ENCODE data around the gene APOL4.
"Not testable (repeated sequence)": the region's sequence is repeated elsewhere in the genome, so short reads cannot be mapped to it uniquely, and the experiment has no call there.

APOL4 gene

GRCh38 chr22:36238373-36239149 is 37.0 kb upstream of the APOL4 start:
- H3K79me2 ChIP-seq (ENCODE audit: control insufficient read depth, insufficient read depth, low read length, unreplicated experiment) = peaks cover 46% of the 10 kb centered on the region
- H3K27ac ChIP-seq (ENCODE audit: low read depth, low read length) = peak overlapping the region; percentile 83
- H3K4me1 ChIP-seq (ENCODE audit: control insufficient read depth, insufficient read depth, low read length, unreplicated experiment) = peaks cover 25% of the 10 kb centered on the region
- peaks cover 13% of the 10 kb centered on the region for H3K36me3 ChIP-seq (ENCODE audit: insufficient read depth, low read length)
- H2AFZ ChIP-seq (ENCODE audit: low read length, unreplicated experiment) = no peak overlapping the region
- H3K4me3 ChIP-seq (ENCODE audit: low read depth, low read length) = peak overlapping the region; percentile 83
- no peaks in the 10 kb centered on the region for H3K27me3 ChIP-seq (ENCODE audit: insufficient read depth, low read length)

GRCh38 chr22:36237462-36238372 is 36.1 kb upstream of the APOL4 start:
- H3K4me3 ChIP-seq (ENCODE audit: low read depth, low read length) = peak overlapping the region; percentile 83
- peaks cover 46% of the 10 kb centered on the region for H3K79me2 ChIP-seq (ENCODE audit: control insufficient read depth, insufficient read depth, low read length, unreplicated experiment)
- peaks cover 25% of the 10 kb centered on the region for H3K4me1 ChIP-seq (ENCODE audit: control insufficient read depth, insufficient read depth, low read length, unreplicated experiment)
- no peaks in the 10 kb centered on the region for H3K27me3 ChIP-seq (ENCODE audit: insufficient read depth, low read length)
- H3K27ac ChIP-seq (ENCODE audit: low read depth, low read length) = peak overlapping the region; percentile 83
- peaks cover 13% of the 10 kb centered on the region for H3K36me3 ChIP-seq (ENCODE audit: insufficient read depth, low read length)
- H2AFZ ChIP-seq (ENCODE audit: low read length, unreplicated experiment) = no peak overlapping the region

GRCh38 chr22:36236388-36237319 is 35.0 kb upstream of the APOL4 start:
- H3K36me3 ChIP-seq (ENCODE audit: insufficient read depth, low read length) = peaks cover 13% of the 10 kb centered on the region

GRCh38 chr22:36235585-36235984 is 34.0 kb upstream of the APOL4 start:
- Histone ChIP-seq H3K36me3 (ENCODE audit: insufficient read depth, low read length) (peaks cover 13% of the 10 kb centered on the region), H2AFZ (ENCODE audit: low read length, unreplicated experiment) (no peak overlapping the region), H3K79me2 (ENCODE audit: control insufficient read depth, insufficient read depth, low read length, unreplicated experiment) (peaks cover 46% of the 10 kb centered on the region), H3K27me3 (ENCODE audit: insufficient read depth, low read length) (no peaks in the 10 kb centered on the region), H3K4me1 (ENCODE audit: control insufficient read depth, insufficient read depth, low read length, unreplicated experiment) (peaks cover 25% of the 10 kb centered on the region), H3K27ac (ENCODE audit: low read depth, low read length) (no peak overlapping the region), H3K4me3 (ENCODE audit: low read depth, low read length) (peak overlapping the region; percentile 45)

More at GRCh38 chr22:36236388-36237319, 35.0 kb upstream of the APOL4 start:
- no peak overlapping the region for H3K27ac ChIP-seq (ENCODE audit: low read depth, low read length)
- H3K4me1 ChIP-seq (ENCODE audit: control insufficient read depth, insufficient read depth, low read length, unreplicated experiment) = peaks cover 25% of the 10 kb centered on the region
- H3K27me3 ChIP-seq (ENCODE audit: insufficient read depth, low read length) = no peaks in the 10 kb centered on the region
- H2AFZ ChIP-seq (ENCODE audit: low read length, unreplicated experiment) = no peak overlapping the region
- peaks cover 46% of the 10 kb centered on the region for H3K79me2 ChIP-seq (ENCODE audit: control insufficient read depth, insufficient read depth, low read length, unreplicated experiment)
- peak overlapping the region; percentile 83 for H3K4me3 ChIP-seq (ENCODE audit: low read depth, low read length)

GRCh38 chr22:36234919-36235318 is 33.3 kb upstream of the APOL4 start:
- H3K4me3 ChIP-seq (ENCODE audit: low read depth, low read length) = no peak overlapping the region
- H3K4me1 ChIP-seq (ENCODE audit: control insufficient read depth, insufficient read depth, low read length, unreplicated experiment) = peaks cover 22% of the 10 kb centered on the region
- no peaks in the 10 kb centered on the region for H3K27me3 ChIP-seq (ENCODE audit: insufficient read depth, low read length)
- peaks cover 46% of the 10 kb centered on the region for H3K79me2 ChIP-seq (ENCODE audit: control insufficient read depth, insufficient read depth, low read length, unreplicated experiment)
- H3K27ac ChIP-seq (ENCODE audit: low read depth, low read length) = no peak overlapping the region
- H2AFZ ChIP-seq (ENCODE audit: low read length, unreplicated experiment) = no peak overlapping the region
- peaks cover 13% of the 10 kb centered on the region for H3K36me3 ChIP-seq (ENCODE audit: insufficient read depth, low read length)

- peaks cover 46% of the 10 kb centered on the region for H3K79me2 ChIP-seq (ENCODE audit: control insufficient read depth, insufficient read depth, low read length, unreplicated experiment)
- H3K27me3 ChIP-seq (ENCODE audit: insufficient read depth, low read length) = no peaks in the 10 kb centered on the region
- no peak overlapping the region for H2AFZ ChIP-seq (ENCODE audit: low read length, unreplicated experiment)
- H3K27ac ChIP-seq (ENCODE audit: low read depth, low read length) = no peak overlapping the region
- no peak overlapping the region for H3K4me3 ChIP-seq (ENCODE audit: low read depth, low read length)
- peaks cover 13% of the 10 kb centered on the region for H3K36me3 ChIP-seq (ENCODE audit: insufficient read depth, low read length)
- peaks cover 18% of the 10 kb centered on the region for H3K4me1 ChIP-seq (ENCODE audit: control insufficient read depth, insufficient read depth, low read length, unreplicated experiment)
These were observed 32.6 kb upstream of the APOL4 start for GRCh38 chr22:36234213-36234612.

GRCh38 chr22:36233796-36234195 is 32.2 kb upstream of the APOL4 start:
- peaks cover 13% of the 10 kb centered on the region for H3K36me3 ChIP-seq (ENCODE audit: insufficient read depth, low read length)
- H3K4me1 ChIP-seq (ENCODE audit: control insufficient read depth, insufficient read depth, low read length, unreplicated experiment) = peaks cover 18% of the 10 kb centered on the region
- no peak overlapping the region for H3K4me3 ChIP-seq (ENCODE audit: low read depth, low read length)
- peaks cover 44% of the 10 kb centered on the region for H3K79me2 ChIP-seq (ENCODE audit: control insufficient read depth, insufficient read depth, low read length, unreplicated experiment)
- H3K27ac ChIP-seq (ENCODE audit: low read depth, low read length) = no peak overlapping the region
- no peak overlapping the region for H2AFZ ChIP-seq (ENCODE audit: low read length, unreplicated experiment)
- no peaks in the 10 kb centered on the region for H3K27me3 ChIP-seq (ENCODE audit: insufficient read depth, low read length)

- peaks cover 18% of the 10 kb centered on the region for H3K4me1 ChIP-seq (ENCODE audit: control insufficient read depth, insufficient read depth, low read length, unreplicated experiment)
- no peak overlapping the region for H3K27ac ChIP-seq (ENCODE audit: low read depth, low read length)
- H3K79me2 ChIP-seq (ENCODE audit: control insufficient read depth, insufficient read depth, low read length, unreplicated experiment) = peaks cover 35% of the 10 kb centered on the region
- no peak overlapping the region for H3K4me3 ChIP-seq (ENCODE audit: low read depth, low read length)
- peaks cover 13% of the 10 kb centered on the region for H3K36me3 ChIP-seq (ENCODE audit: insufficient read depth, low read length)
- H2AFZ ChIP-seq (ENCODE audit: low read length, unreplicated experiment) = no peak overlapping the region
- no peaks in the 10 kb centered on the region for H3K27me3 ChIP-seq (ENCODE audit: insufficient read depth, low read length)
These were observed 31.2 kb upstream of the APOL4 start for GRCh38 chr22:36232715-36233401.

GRCh38 chr22:36231051-36231450 is 29.4 kb upstream of the APOL4 start:
- Histone ChIP-seq H3K4me1 (ENCODE audit: control insufficient read depth, insufficient read depth, low read length, unreplicated experiment) (peaks cover 12% of the 10 kb centered on the region), H3K79me2 (ENCODE audit: control insufficient read depth, insufficient read depth, low read length, unreplicated experiment) (peaks cover 17% of the 10 kb centered on the region)
- not testable (repeated sequence) for H3K4me3 ChIP-seq (ENCODE audit: low read depth, low read length); H3K27ac ChIP-seq (ENCODE audit: low read depth, low read length); H2AFZ ChIP-seq (ENCODE audit: low read length, unreplicated experiment); H3K36me3 ChIP-seq (ENCODE audit: insufficient read depth, low read length); H3K27me3 ChIP-seq (ENCODE audit: insufficient read depth, low read length)

Data from ACC112 (cell line).